Stimulated activated CD4-positive, alpha-beta T cell treated with anti-CD3 and anti-CD28 coated beads, Interleukin-2, amount 100 ng/mL, for 24 hours (primary cell): Measurements from ENCODE around the gene LRBA.
"Not testable (repeated sequence)": the region's sequence is repeated elsewhere in the genome, so short reads cannot be mapped to it uniquely, and the experiment has no call there.

Source experiments
- DNase-seq, 2 donors: peaks; one replicate each; pipeline ENCODE4 v3.0.0-alpha.2; 2020

Gene LRBA

GRCh38 chr4:150394046-150394445 is 621.0 kb downstream of the LRBA start:
- DNase-seq, result no peak

GRCh38 chr4:150391052-150391451 is 624.0 kb downstream of the LRBA start:
- DNase-seq, result no peak

- DNase-seq, result no peak
Observed at GRCh38 chr4:150390531-150390910, 624.6 kb downstream of the LRBA start.

GRCh38 chr4:150389896-150390530 is 625.1 kb downstream of the LRBA start:
- DNase-seq, result no peak

- DNase-seq, result no peak
Observed at GRCh38 chr4:150387981-150388380, 627.1 kb downstream of the LRBA start.

GRCh38 chr4:150386415-150386814 is 628.7 kb downstream of the LRBA start:
- not testable (repeated sequence) for DNase-seq

- DNase-seq, result no peak
Observed at GRCh38 chr4:150385606-150386005, 629.5 kb downstream of the LRBA start.

GRCh38 chr4:150384249-150384648 is 630.8 kb downstream of the LRBA start:
- no peak for DNase-seq

- DNase-seq, result no peak
Observed at GRCh38 chr4:150382028-150382427, 633.1 kb downstream of the LRBA start.

GRCh38 chr4:150381609-150382008 is 633.5 kb downstream of the LRBA start:
- DNase-seq, result no peak

- no peak for DNase-seq
Observed at GRCh38 chr4:150381036-150381435, 634.0 kb downstream of the LRBA start.

- DNase-seq, result no peak
Observed at GRCh38 chr4:150379454-150379853, 635.6 kb downstream of the LRBA start.

- no peak for DNase-seq
Observed at GRCh38 chr4:150375025-150375424, 640.1 kb downstream of the LRBA start.

GRCh38 chr4:150371869-150372268 is 643.2 kb downstream of the LRBA start:
- no peak for DNase-seq

GRCh38 chr4:150369434-150370380 is 645.4 kb downstream of the LRBA start:
- DNase-seq, result no peak

- DNase-seq, result no peak
Observed at GRCh38 chr4:150368667-150369066, 646.4 kb downstream of the LRBA start.

- DNase-seq, result no peak
Observed at GRCh38 chr4:150367326-150367725, 647.8 kb downstream of the LRBA start.

GRCh38 chr4:150366487-150366999 is 648.5 kb downstream of the LRBA start:
- DNase-seq, result no peak

- DNase-seq, result no peak
Observed at GRCh38 chr4:150363721-150364688, 651.1 kb downstream of the LRBA start.

GRCh38 chr4:150358691-150359090 is 656.4 kb downstream of the LRBA start:
- DNase-seq, result no peak

- no peak for DNase-seq
Observed at GRCh38 chr4:150357829-150358228, 657.3 kb downstream of the LRBA start.

GRCh38 chr4:150355858-150356455 is 659.1 kb downstream of the LRBA start:
- DNase-seq, result no peak
